ENCODE results near the gene RFX8.
A peak's percentile ranks its signal among the peaks of the same experiment; 100 is the strongest.
"Not testable (repeated sequence)": the region's sequence is repeated elsewhere in the genome, so short reads cannot be mapped to it uniquely, and the experiment has no call there.

RFX8 gene

DNA sequence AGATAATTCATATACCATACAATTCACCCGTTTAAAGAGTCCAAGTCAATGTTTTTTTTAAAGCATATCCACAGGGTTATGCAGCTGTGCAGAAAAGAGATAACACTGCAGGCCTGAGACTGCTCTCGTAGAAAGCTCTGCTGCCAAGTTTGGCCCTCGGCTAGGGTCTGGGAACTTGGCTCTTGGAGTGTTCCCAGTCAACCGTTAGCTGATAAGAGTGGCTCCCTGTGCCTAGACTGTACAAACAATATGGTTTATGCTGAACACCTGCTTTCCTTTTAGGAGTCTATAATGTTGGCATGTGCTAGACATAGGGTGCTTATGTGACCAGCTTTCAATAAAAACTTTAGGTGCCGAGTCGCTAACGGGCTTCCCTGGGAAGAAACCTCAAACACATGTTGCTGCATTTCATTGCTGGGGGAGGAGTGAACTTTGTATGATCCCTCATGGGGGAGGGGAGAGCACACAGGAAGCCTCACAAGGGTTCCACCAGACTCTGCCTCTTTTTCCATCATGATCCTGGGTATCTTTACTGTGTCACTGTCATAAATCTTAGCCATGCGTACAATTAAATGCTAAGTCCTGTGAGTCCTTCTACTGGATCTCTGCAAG lies 34.7 kb downstream of the RFX8 start:
- no peak for DNase-seq (ENCODE audit: low read depth)

GRCh38 chr2:101439716-101440115 lies 35.2 kb downstream of the RFX8 start:
- no peak for DNase-seq (ENCODE audit: low read depth)

GRCh38 chr2:101438555-101438954 lies 36.4 kb downstream of the RFX8 start:
- not testable (repeated sequence) for DNase-seq (ENCODE audit: low read depth)

- DNase-seq (ENCODE audit: low read depth): peak; percentile 51
Measured at GRCh38 chr2:101435001-101435862, 39.7 kb downstream of the RFX8 start.

- no peak for DNase-seq (ENCODE audit: low read depth)
Measured at GRCh38 chr2:101433465-101433864, 41.4 kb downstream of the RFX8 start.

DNA sequence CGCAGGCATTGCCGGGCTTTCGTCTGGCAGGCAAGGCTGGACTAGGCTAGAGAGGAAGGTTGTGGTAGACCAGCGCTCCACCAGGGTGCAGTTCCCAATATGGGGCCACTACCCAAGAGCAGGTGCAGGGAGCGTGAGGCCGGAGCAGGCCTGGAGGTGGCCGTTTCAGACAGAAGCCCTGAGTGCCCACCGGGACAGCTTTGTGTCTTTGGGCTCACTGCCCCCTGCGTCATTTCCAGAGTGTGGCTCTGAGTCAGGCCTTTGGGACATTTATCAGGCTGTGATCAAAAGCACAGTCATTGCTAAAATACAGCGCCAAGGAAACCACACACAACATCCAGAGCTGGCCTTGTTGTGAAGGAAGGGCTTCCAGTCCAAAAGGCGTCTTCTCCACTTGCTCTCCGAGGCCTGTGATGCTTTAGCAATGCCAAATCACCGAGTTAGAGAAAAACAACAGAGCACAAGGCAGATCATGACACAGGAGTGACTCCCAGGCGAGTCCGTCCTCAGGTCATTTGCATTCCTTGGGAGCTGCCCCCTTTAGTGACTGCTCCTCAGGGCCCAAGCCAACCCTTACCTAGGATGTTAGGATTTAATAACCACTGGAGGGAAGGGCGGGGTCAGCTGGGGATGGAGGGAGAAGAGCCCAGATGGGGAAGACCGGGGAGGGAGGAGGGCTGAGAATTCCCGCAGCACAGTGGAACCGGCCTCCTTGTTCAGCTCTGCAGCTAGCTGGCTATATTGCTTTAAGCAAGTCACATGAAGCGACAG lies 42.3 kb downstream of the RFX8 start:
- DNase-seq (ENCODE audit: low read depth): no peak

DNA sequence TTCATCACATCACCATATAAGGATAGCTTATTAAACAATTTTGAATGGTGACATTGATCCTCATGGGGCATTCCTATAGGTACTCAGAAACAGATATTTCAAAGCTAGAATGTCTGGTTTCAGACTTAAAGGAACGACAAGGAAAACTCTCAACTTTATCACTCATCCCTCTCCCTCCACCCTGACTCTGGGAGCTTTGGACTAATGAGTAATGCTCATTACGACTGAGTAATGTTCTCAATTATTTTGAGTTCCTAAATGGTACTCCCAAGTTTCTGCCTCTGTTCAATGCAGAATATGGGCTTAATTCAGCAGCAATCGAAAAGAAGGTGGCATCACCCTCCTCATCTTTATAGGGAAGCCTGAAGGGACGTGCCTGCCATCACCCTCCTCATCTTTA lies 43.4 kb downstream of the RFX8 start:
- DNase-seq (ENCODE audit: low read depth): no peak

- DNase-seq (ENCODE audit: low read depth): no peak
Measured at GRCh38 chr2:101430156-101430555, 44.8 kb downstream of the RFX8 start.

GRCh38 chr2:101429453-101429852 lies 45.5 kb downstream of the RFX8 start:
- DNase-seq (ENCODE audit: low read depth): no peak

DNA sequence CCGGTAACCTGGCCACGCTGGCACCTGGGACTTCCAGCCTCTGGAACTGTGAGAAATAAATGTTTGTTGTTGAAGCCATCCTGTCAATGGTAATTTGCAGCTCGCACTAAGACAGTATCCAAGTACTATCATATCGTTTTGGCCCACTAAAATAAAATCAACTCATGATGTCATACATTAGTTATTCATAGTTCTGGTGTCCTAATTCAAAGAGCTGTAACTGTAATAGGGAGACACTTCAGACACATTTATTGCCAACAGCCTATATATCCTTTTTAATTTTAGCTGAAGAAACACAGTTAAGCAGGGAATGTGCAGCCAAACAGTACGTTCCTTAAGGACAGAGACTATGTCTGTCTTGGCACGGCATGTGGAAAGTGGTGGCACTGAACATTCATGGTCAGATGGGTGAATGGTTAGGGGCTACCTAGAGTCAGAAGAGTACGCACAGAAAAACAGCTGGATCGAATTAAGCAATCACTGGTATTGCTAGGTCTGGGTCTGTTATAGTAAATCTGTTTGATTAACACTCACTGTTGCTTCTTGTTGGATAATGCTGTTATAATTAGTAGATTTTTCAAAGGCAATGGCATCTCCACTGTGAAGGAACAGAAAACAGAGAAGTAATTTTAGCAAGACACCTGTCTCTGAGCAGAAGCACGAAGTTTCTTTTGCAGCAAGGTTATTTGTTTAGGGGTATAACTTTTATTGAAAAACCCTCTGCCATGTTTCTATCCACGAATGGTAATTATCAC lies 46.3 kb downstream of the RFX8 start:
- no peak for DNase-seq (ENCODE audit: low read depth)

DNA sequence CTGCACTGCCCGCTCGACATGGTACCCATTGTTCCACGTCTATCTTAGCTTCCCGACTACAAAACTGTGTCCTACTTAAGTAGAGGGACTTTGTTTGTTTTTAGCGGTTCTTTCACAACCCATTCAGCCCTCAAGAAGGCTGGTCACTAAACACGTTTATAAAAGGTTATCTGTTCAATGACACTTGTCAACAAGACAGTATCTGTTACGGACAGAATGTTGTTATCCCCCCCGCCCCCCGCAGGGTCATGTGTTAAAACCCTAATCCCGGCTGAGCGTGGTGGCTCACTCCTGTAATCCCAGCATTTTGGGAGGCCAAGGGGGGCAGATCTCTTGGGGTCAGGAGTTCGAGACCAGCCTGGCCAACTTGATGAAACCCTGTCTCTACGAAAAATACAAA lies 47.2 kb downstream of the RFX8 start:
- no peak for DNase-seq (ENCODE audit: low read depth)

GRCh38 chr2:101427240-101427639 lies 47.7 kb downstream of the RFX8 start:
- no peak for DNase-seq (ENCODE audit: low read depth)

GRCh38 chr2:101426822-101427221 lies 48.1 kb downstream of the RFX8 start:
- no peak for DNase-seq (ENCODE audit: low read depth)

DNA sequence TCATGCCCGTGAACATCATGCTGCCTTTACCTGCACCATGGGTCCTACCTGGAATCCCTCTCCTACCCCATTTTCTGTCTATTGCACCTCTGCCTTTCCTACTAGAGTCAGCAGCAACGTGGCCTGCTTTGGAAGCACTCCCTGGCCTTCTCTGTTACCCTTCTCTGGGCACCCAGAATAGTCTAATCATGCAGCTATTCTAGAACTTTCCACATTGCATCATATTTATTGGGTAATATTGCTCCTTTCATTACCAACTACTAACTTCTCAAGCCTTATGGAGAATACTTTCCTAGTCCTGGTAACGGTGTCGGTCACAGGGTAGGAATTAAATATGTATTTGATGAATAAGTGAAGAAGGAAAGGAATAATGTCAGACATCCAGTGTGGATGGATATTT lies 54.3 kb downstream of the RFX8 start:
- DNase-seq (ENCODE audit: low read depth): no peak

DNA sequence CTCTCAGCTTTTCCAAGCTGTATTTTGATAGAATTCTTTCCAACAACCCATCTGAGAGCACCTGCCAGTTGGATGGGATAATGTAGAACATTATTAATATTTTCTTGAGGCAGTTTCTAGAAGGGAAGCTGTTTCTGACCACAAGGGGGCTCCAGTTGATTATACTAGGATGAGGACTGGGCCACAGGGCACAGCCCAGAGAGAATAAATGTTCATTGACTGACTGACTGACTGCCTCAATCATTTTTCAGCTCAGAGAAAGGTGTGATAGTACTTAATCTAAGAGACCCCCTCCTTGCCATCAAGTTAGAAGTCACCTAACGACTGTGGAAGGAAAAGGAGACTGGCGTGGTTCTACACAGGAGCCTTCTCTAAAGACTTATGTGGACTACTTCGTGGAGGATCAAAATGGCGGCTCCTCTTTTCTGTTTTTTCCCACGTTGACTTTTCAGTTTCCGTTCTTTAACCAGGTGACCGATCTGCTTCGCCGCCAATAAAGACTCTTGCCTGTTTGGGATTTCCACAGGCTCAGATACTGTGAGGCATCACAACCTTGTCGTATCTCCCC lies 55.7 kb downstream of the RFX8 start:
- DNase-seq (ENCODE audit: low read depth): no peak

DNA sequence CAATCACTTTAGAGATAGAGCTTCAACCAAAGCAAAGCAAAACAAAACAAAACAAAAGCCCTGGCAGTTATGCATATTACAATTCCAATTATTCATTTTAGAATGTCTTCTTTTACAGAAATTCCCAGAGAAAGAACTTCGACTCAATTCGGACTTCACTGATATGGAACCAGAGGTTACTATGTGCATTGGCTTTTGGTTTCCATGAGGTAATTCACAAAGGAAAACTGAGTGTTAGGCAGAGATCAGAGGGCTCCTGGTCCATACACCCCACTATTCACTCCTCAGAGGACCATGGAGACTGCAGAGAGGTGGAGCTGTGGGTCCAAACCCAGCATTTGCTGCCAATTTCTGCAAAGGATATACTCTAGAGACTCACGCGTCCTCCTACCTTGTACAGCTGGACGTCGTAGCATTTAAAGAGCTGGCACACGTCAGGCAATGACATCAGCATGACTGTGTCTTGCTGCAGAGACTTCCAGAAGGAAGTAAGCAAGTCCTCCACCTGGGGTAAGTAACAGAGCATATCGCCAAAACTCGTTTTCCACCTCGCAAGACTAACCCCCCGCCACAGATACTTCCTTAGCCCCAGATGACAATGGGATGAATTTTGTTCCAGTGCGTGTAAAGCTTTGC lies 56.3 kb downstream of the RFX8 start:
- DNase-seq (ENCODE audit: low read depth): no peak

- DNase-seq (ENCODE audit: low read depth): no peak
Measured at GRCh38 chr2:101416609-101417008, 58.3 kb downstream of the RFX8 start.

DNA sequence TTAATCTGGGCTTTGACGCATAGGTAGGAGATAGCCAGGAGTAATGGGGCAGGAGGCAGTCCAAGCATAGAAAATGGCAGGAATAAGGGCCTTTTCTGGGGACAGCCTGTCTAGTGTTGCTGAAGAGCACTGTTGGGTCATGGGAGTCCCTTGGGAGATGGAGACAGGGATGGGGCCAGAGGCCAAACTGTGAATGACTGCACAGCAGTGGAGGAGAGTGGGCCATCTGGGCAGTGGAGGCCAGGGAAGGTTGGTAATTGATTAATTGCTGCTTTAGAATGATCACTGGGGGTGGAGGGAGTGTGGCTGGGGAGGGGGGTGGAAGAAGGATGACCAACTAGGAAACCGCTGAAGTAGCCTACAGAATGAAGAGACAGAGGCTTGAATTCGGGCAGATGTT lies 59.0 kb downstream of the RFX8 start:
- no peak for DNase-seq (ENCODE audit: low read depth)

DNA sequence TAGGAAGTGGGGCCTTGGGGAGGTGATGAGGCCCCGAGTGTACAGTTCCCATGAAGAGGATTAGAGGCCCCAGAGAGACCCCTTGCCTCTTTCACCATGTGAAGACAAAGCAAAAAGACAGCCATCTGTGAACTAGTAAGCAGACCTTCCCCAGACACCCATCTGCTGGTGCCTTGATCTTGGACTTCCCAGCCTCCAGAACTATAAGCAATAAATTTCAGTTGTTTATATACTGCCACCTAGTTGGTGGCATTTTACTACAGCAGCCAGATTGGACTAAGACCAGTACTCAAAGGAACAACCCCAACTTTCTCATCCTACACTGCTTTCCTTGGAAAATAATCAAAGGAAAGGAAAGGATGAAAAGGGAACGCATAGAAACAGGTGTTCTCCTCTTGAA lies 59.7 kb downstream of the RFX8 start:
- no peak for DNase-seq (ENCODE audit: low read depth)

GRCh38 chr2:101412092-101412694 lies 62.7 kb downstream of the RFX8 start:
- DNase-seq (ENCODE audit: low read depth): no peak

- DNase-seq (ENCODE audit: low read depth): no peak
Measured at GRCh38 chr2:101410746-101411145, 64.2 kb downstream of the RFX8 start.

All from HS-5 (cell line).